ENCODE data around the gene EFNB2. TPM values are rescaled to one million over a fixed set of nuclear protein-coding genes. Genes with fewer than 3 reads are reported as not detected.

Gene EFNB2
- total and polyA plus RNA-seq, 7 donors, result 7.2 to 36.1 (median 12.9) TPM

DNA sequence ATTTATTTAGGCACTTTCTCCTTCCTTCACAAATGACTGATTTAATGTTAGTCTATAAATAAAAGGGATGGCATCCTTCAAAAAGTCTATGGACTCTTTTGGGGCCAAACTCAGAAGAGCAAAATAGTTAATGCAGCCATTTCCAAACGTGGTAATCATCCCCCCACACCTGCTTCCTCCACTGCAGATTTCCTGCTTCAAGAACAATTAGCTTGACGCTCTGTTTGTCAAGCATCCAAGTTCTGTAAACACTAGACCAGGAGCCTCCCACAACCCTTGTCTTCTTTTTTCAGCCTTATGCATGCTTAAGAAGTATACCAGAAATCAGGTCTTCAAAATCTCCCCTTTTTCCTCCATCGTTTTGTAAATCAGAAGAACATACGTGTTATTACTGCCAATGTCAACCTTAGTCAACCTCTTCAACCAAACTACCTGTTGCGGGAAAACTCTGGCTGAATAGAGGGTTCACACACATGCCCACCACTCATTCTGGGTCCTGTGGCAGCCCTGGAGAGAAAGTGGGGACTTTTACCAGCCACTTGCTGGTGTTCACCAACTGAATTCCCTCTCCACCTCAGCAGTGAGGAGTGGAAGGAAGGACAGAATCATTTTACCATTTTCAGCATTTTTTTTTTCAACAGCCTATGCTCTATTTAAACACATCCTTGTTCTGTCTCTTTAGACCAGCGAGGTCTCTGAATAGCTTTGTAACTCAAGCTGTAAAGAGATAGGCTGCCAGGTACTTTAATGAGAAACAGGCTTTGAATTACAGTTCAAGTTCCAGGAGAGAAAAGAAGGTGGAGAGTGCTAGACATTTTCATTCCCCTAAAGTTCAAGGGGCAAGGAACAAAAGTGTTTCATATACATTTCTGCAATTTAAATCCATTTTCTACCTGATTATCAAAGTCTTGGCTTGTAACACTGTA, 39.1 kb downstream of the EFNB2 start:
- H3K27ac ChIP-seq, result peak overlapping the region; percentile 50 to 75 (median 71)
- WGBS, 2 donors, result 18 to 40% methylated on average over 6 of the region's 6 CpGs
- no peaks in the 10 kb centered on the region for H3K9me3 ChIP-seq
- no peak for DNase-seq
- H3K4me3 ChIP-seq, result no peak overlapping the region
- intact Hi-C loops (cut with DNase I), result no loop called here
- TF ChIP-seq EP300 (IDR thresholded peaks at IDR 0.05), result no peak
- TF ChIP-seq POLR2A (IDR thresholded peaks at IDR 0.05), result no peak
- peak in 3 of 4 donors; percentile 23 to 33 (median 26) for TF ChIP-seq POLR2AphosphoS5 (IDR thresholded peaks at IDR 0.05)
- TF ChIP-seq, protein P1, sequence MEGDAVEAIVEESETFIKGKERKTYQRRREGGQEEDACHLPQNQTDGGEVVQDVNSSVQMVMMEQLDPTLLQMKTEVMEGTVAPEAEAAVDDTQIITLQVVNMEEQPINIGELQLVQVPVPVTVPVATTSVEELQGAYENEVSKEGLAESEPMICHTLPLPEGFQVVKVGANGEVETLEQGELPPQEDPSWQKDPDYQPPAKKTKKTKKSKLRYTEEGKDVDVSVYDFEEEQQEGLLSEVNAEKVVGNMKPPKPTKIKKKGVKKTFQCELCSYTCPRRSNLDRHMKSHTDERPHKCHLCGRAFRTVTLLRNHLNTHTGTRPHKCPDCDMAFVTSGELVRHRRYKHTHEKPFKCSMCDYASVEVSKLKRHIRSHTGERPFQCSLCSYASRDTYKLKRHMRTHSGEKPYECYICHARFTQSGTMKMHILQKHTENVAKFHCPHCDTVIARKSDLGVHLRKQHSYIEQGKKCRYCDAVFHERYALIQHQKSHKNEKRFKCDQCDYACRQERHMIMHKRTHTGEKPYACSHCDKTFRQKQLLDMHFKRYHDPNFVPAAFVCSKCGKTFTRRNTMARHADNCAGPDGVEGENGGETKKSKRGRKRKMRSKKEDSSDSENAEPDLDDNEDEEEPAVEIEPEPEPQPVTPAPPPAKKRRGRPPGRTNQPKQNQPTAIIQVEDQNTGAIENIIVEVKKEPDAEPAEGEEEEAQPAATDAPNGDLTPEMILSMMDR (IDR thresholded peaks at IDR 0.05), result no peak
- peaks cover 0 to 27% (median 12%) of the 10 kb centered on the region in 4 donors for H3K36me3 ChIP-seq
- H3K4me1 ChIP-seq, result peaks cover 0 to 66% (median 56%) of the 10 kb centered on the region in 4 donors
- no peaks in the 10 kb centered on the region for H3K27me3 ChIP-seq

DNA sequence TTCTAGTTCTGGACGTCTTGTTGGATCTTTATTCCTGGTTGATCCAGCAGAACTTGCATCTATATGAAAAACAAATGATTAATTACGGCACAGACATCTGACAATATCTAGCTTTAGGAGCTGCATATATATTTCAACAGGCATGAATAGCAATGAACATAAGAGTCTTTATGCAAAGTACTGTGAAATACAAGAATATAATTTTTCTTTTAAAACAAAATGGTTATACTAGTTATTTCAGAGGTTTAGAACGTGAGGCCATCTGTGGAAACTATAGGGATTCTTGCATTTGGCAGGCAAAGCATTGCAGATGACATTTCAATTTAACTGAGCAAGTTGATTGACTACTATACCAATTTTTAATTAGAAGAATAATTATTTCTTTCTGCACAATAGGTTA, 40.5 kb downstream of the EFNB2 start:
- Histone ChIP-seq H3K9me3 (no peaks in the 10 kb centered on the region), H3K36me3 (peaks cover 0 to 27% (median 12%) of the 10 kb centered on the region in 4 donors), H3K27me3 (no peaks in the 10 kb centered on the region), H3K27ac (peak overlapping the region in 2 of 4 donors; percentile 72 to 75), H3K4me1 (peaks cover 0 to 79% (median 64%) of the 10 kb centered on the region in 4 donors), H3K4me3 (no peak overlapping the region)
- no peak for DNase-seq
- 90 to 93% methylated on average over 3 of the region's 3 CpGs for WGBS, 2 donors
- intact Hi-C loops (cut with DNase I), result no loop called here
- TF ChIP-seq, protein P1 (IDR thresholded peaks at IDR 0.05), result no peak
- no peak for TF ChIP-seq POLR2A (IDR thresholded peaks at IDR 0.05)
- no peak for TF ChIP-seq EP300 (IDR thresholded peaks at IDR 0.05)
- no peak for TF ChIP-seq POLR2AphosphoS5 (IDR thresholded peaks at IDR 0.05)

DNA sequence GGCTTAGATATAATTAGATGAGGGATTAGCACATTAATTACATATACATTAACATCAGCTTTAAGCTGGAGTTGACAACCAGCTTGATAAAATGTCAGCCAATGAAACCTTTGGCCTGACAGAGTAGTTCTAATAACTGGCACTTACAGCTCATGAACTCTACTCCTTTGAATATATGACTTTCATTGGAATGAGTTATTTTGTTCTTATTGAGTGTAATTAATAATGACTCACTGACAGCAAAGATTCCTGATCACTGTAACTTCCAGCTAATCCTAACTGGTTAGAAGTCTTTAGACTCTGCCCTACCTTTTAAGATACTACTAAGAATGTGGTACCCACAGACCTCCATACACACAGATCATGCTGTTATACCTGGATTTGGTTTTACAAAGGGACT, 41.0 kb downstream of the EFNB2 start:
- no peak for DNase-seq
- peaks cover 0 to 78% (median 62%) of the 10 kb centered on the region in 4 donors for H3K4me1 ChIP-seq
- TF ChIP-seq, protein P1 (IDR thresholded peaks at IDR 0.05), result no peak
- no peak for TF ChIP-seq EP300 (IDR thresholded peaks at IDR 0.05)
- TF ChIP-seq POLR2A (IDR thresholded peaks at IDR 0.05), result no peak
- TF ChIP-seq POLR2AphosphoS5 (IDR thresholded peaks at IDR 0.05), result no peak
- H3K27me3 ChIP-seq, result no peaks in the 10 kb centered on the region
- intact Hi-C loops (cut with DNase I), result no loop called here
- peaks cover 0 to 27% (median 12%) of the 10 kb centered on the region in 4 donors for H3K36me3 ChIP-seq
- H3K27ac ChIP-seq, result peak overlapping the region in 2 of 4 donors; percentile 72 to 75
- no peak overlapping the region for H3K4me3 ChIP-seq
- no peaks in the 10 kb centered on the region for H3K9me3 ChIP-seq

DNA sequence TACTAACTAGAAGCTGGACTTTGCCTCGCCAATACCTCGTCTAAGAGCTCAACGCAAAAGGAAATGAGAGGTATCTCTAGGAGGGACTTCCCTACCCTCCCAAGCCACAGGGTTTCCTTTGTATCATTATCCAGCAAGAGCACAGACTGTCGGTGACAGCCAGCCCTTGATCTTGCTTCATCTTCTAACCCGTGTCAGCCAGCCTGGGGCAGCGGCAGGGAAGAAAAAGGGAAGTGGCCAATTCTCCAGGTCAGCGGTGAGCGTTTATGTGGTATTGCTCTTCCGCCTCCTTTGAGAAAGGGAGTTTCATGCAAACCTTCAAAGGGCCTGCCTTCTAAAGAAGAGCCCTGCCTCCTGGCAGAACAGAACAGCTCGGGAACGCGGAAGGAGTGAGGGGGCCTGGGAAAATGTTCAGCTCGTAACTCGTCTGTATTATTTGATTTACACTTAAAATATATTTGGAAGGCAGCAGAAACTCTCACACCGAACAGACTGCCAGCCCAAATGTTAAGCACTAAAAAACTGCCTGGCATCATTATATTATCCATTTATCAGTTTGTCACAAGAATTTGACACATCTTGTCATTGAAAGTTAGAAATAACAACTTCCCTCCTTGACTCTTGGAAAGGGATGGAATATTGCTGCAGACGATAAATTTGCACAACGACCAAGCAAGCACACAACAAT, 41.8 kb downstream of the EFNB2 start:
- no peak for TF ChIP-seq EP300 (IDR thresholded peaks at IDR 0.05)
- peak in 1 of 4 donors; percentile 20 for TF ChIP-seq POLR2AphosphoS5 (IDR thresholded peaks at IDR 0.05)
- TF ChIP-seq, protein P1 (IDR thresholded peaks at IDR 0.05), result no peak
- TF ChIP-seq POLR2A (IDR thresholded peaks at IDR 0.05), result no peak
- intact Hi-C loops (cut with DNase I), result no loop called here
- no peaks in the 10 kb centered on the region for H3K9me3 ChIP-seq
- WGBS, 2 donors, result 48 to 82% methylated on average over 17 of the region's 17 CpGs
- H3K4me1 ChIP-seq, result peaks cover 0 to 70% (median 53%) of the 10 kb centered on the region in 4 donors
- peak overlapping the region in 3 of 4 donors; percentile 54 to 75 (median 72) for H3K27ac ChIP-seq
- H3K27me3 ChIP-seq, result no peaks in the 10 kb centered on the region
- H3K4me3 ChIP-seq, result no peak overlapping the region
- no peak for DNase-seq
- peaks cover 0 to 27% (median 12%) of the 10 kb centered on the region in 4 donors for H3K36me3 ChIP-seq

All from sigmoid colon (tissue), 7 donors.